VCaP (cell line): Measurements from ENCODE around the gene AVL9.

ENCODE experiments used
- H3K27ac ChIP-seq: fragments of 450-650 bp; 2 replicates; pipeline ENCODE4 v1.5.1; 2017
- TF ChIP-seq, protein P1 (sequence below): fragments of 450-650 bp; conservative IDR thresholded peaks from 2 replicates; pipeline ENCODE4 v1.5.1; 2017; ENCODE audit warnings: mild to moderate bottlenecking, moderate library complexity

AVL9 gene

GRCh38 chr7:32500922-32501341 lies 5.6 kb downstream of the AVL9 start:
- TF ChIP-seq, protein P1, sequence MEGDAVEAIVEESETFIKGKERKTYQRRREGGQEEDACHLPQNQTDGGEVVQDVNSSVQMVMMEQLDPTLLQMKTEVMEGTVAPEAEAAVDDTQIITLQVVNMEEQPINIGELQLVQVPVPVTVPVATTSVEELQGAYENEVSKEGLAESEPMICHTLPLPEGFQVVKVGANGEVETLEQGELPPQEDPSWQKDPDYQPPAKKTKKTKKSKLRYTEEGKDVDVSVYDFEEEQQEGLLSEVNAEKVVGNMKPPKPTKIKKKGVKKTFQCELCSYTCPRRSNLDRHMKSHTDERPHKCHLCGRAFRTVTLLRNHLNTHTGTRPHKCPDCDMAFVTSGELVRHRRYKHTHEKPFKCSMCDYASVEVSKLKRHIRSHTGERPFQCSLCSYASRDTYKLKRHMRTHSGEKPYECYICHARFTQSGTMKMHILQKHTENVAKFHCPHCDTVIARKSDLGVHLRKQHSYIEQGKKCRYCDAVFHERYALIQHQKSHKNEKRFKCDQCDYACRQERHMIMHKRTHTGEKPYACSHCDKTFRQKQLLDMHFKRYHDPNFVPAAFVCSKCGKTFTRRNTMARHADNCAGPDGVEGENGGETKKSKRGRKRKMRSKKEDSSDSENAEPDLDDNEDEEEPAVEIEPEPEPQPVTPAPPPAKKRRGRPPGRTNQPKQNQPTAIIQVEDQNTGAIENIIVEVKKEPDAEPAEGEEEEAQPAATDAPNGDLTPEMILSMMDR, result no peak
- no peak overlapping the region for H3K27ac ChIP-seq

DNA sequence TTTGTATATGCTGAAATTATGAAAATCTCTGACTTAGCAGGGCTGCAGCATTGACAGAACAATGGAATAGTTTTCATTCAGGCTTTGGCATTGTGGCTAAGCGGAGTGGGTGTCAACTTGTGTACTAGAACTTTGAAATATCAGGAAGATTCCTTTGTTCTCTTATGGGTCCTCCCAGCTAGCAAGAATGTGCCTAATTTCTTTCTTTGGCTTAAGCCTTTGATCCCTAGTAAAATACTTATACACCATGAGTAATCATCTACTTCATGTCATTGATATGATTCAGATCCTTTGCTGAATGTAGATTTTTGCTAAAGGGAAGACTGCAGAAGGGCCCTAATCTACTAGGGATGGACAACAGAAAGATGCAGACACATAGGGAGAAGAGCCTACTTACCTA lies 6.2 kb downstream of the AVL9 start:
- H3K27ac ChIP-seq, result no peak overlapping the region
- TF ChIP-seq, protein P1, result no peak

GRCh38 chr7:32502728-32503127 lies 7.4 kb downstream of the AVL9 start:
- no peak overlapping the region for H3K27ac ChIP-seq
- TF ChIP-seq, protein P1, result no peak

DNA sequence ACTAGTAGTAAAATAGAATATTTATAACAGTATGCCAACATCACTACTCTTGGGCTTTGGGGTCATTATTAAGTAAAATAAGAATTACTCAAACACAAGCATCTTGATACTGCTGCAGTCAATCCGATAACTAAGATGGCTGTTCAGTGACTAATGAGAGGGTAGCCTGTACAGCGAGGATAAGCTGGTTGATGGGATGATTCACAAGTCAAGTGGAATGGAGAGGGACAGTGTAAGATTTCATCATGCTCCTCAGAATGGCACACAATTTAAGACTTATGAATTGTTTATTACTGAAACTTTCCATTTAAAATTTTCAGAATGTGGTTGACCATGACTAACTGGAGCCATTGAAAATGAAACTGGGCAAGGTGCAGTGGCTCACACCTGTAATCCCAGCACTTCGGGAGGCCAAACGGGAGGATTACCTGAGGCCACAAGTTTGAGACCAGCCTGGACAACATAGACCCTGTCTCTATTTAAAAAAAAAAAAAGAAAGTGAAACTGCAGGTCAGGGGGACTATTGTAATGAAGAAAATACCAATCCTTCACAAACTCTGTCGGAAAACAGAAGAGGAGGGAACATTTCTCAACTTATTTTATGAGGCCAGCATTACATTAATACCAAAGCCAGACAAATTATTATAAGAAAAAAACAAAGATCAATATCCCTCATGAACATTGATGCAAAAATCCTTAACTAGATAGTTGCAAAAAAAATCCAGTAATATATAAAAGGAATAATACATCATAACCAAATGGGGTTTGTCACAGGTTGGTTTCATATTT lies 11.2 kb downstream of the AVL9 start:
- no peak overlapping the region for H3K27ac ChIP-seq
- TF ChIP-seq, protein P1, result no peak

- TF ChIP-seq, protein P1, result no peak
- no peak overlapping the region for H3K27ac ChIP-seq
Observed at GRCh38 chr7:32507414-32507813, 12.1 kb downstream of the AVL9 start.

GRCh38 chr7:32511791-32512190 lies 16.5 kb downstream of the AVL9 start:
- TF ChIP-seq, protein P1, result no peak
- H3K27ac ChIP-seq, result no peak overlapping the region

DNA sequence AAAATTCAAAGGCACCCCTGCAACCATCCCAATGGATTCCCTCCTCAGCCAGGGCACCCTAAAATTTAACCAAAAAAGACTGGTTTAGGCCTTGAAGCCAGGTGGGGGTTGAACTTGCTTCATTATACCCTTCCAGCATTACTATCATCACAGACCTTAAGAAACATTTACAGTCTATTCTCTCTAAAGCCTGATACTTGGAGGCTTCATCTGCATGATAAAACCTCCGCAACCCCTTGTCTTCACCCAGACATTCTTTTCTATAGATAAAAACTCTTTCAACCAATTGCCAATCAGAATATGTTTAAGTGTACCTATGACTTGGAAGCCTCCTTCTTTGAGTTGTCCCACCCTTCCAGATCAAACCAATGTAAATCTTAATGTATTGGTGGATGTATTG lies 17.9 kb downstream of the AVL9 start:
- TF ChIP-seq, protein P1, result no peak
- no peak overlapping the region for H3K27ac ChIP-seq
